ENCODE results near the gene SCN7A.
"Not testable (repeated sequence)": the region's sequence is repeated elsewhere in the genome, so short reads cannot be mapped to it uniquely, and the experiment has no call there.

SCN7A gene

DNA sequence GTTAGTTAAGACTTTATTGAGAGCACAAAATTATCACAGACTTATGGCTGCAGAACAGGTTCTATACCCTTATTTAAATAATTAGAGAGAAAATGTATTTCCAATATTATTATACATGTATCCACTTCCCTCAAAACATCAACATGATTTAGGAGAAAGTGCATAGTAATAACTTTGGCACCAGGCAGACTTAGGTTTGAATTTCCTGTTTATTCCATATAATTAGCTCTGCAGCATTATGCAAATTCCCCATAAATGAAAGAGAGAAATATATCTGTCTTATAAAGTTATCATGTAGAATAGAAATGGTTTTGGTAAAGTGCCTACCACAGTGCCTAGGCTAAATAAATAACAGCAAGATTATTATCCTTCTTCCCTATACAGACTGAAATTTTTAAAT lies 133.6 kb downstream of the SCN7A start:
- no peak for DNase-seq (ENCODE audit: low read depth, low spot score)

DNA sequence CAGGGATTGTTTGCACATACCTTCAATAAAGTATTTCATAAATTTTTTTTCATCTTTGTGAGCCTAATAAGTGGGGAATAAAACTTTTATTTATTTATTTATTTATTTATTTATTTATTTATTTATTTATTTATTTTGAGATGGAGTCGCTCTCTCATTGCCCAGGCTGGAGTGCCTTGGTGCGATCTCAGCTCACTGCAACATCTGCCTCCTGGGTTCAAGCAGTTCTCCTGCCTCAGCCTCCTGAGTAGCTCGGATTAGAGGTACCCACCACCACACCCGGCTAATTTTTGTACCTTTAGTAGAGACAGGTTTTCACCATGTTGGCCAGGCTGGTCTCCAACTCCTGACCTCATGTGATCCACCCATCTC lies 136.1 kb downstream of the SCN7A start:
- not testable (repeated sequence) for DNase-seq (ENCODE audit: low read depth, low spot score)

DNA sequence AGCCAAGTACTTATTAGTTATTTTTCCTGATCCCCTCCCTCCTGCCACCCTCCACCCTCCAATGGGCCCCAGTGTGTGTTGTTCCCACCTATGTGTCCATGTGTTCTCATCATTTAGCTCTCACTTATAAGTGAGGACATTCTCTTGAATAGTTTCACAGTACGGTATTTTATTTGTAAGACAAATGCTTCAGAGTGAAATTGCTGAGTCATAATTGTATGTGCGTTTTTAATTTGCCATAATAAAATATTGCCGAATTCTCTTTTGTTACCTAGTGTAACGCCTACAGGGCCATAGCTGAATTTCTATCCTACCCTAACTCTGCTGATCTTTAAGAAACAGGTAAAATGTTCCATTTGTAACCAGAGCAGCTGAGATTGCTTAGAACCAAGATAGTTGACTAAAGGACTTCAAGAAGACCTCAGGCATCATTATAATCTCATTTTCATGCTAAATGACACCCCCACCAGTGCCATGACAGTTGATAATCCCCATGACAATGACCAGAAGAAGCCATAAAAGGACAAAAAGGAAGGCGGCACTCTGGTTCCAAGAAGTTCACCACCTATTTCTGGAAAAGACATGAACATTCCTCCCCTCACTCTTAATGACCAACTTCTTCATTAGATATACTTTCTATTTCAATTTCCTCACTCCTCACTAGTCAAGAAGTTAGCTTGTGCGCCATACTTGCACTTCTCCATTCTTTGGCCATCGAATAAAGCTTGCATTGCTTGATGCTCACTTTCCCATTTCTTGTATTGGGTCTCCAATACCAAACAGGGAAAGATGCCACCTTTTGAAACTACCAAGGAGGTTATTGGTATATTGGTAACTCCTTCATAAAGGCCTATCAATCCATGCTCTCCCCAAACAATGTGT lies 136.7 kb downstream of the SCN7A start:
- DNase-seq (ENCODE audit: low read depth, low spot score): no peak
